ENCODE measurements around the gene TRNP1. TPM values are rescaled to one million over a fixed set of nuclear protein-coding genes. Genes with fewer than 3 reads are reported as not detected.
"Not testable (repeated sequence)": the region's sequence is repeated elsewhere in the genome, so short reads cannot be mapped to it uniquely, and the experiment has no call there.

TRNP1 gene
- total RNA-seq, 1 experiment from 2014 or later, result 11.6 TPM

- DNase-seq (ENCODE audit: low read depth), result no peak
Observed at GRCh38 chr1:26972821-26973220, 20.7 kb upstream of the TRNP1 start.

- no peak for DNase-seq (ENCODE audit: low read depth)
Observed at GRCh38 chr1:26976621-26977510, 16.6 kb upstream of the TRNP1 start.

- no peak for DNase-seq (ENCODE audit: low read depth)
Observed at GRCh38 chr1:26978901-26979300, 14.6 kb upstream of the TRNP1 start.

GRCh38 chr1:26981146-26981846 lies 12.2 kb upstream of the TRNP1 start:
- DNase-seq (ENCODE audit: low read depth), result no peak

GRCh38 chr1:26983863-26984262 lies 9.6 kb upstream of the TRNP1 start:
- DNase-seq (ENCODE audit: low read depth), result no peak

- DNase-seq (ENCODE audit: low read depth), result no peak
Observed at GRCh38 chr1:26984291-26984690, 9.2 kb upstream of the TRNP1 start.

GRCh38 chr1:26986658-26987057 lies 6.8 kb upstream of the TRNP1 start:
- no peak for DNase-seq (ENCODE audit: low read depth)

- DNase-seq (ENCODE audit: low read depth), result not testable (repeated sequence)
Observed at GRCh38 chr1:26989403-26990109, 3.9 kb upstream of the TRNP1 start.

- DNase-seq (ENCODE audit: low read depth), result peak; percentile 62
Observed at GRCh38 chr1:26991310-26992116, 2.0 kb upstream of the TRNP1 start.

- DNase-seq (ENCODE audit: low read depth), result no peak
Observed at GRCh38 chr1:26994020-26994786, 711 bp downstream of the TRNP1 start.

GRCh38 chr1:26994787-26995517 lies 1.5 kb downstream of the TRNP1 start:
- no peak for DNase-seq (ENCODE audit: low read depth)

GRCh38 chr1:26996024-26996423 lies 2.5 kb downstream of the TRNP1 start:
- DNase-seq (ENCODE audit: low read depth), result no peak

GRCh38 chr1:26996665-26997064 lies 3.2 kb downstream of the TRNP1 start:
- DNase-seq (ENCODE audit: low read depth), result no peak

- DNase-seq (ENCODE audit: low read depth), result peak; percentile 68
Observed at GRCh38 chr1:26998429-26999300, 5.2 kb downstream of the TRNP1 start.

GRCh38 chr1:26999440-26999987 lies 6.0 kb downstream of the TRNP1 start:
- peak; percentile 98 for DNase-seq (ENCODE audit: low read depth)

GRCh38 chr1:27000090-27000816 lies 6.8 kb downstream of the TRNP1 start:
- no peak for DNase-seq (ENCODE audit: low read depth)

GRCh38 chr1:27000817-27001460 lies 7.4 kb downstream of the TRNP1 start:
- DNase-seq (ENCODE audit: low read depth), result peak; percentile 53

Data from M059J (cell line).